Measurements from ENCODE around the gene LSAMP.

The LSAMP gene

GRCh38 chr3:115996420-115997108 lies 448.7 kb downstream of the LSAMP start:
- Mint-ChIP-seq H3K27me3 (ENCODE audit: low read depth, poor library complexity) (no peaks in the 10 kb centered on the region), H3K4me3 (no peak overlapping the region), H3K4me1 (peaks cover 11% of the 10 kb centered on the region), H3K36me3 (ENCODE audit: low read depth) (no peaks in the 10 kb centered on the region), H3K27ac (no peak overlapping the region), H3K9me3 (no peaks in the 10 kb centered on the region)
- no peak for TF ChIP-seq CTCF (IDR thresholded peaks at IDR 0.05)
- DNase-seq, result no peak

- Mint-ChIP-seq H3K27me3 (ENCODE audit: low read depth, poor library complexity) (no peaks in the 10 kb centered on the region), H3K36me3 (ENCODE audit: low read depth) (no peaks in the 10 kb centered on the region), H3K4me3 (no peak overlapping the region), H3K4me1 (peaks cover 11% of the 10 kb centered on the region), H3K27ac (no peak overlapping the region), H3K9me3 (no peaks in the 10 kb centered on the region)
- TF ChIP-seq CTCF (IDR thresholded peaks at IDR 0.05), result no peak
- DNase-seq, result no peak
Observed at GRCh38 chr3:115990669-115991068, 454.6 kb downstream of the LSAMP start.

DNA sequence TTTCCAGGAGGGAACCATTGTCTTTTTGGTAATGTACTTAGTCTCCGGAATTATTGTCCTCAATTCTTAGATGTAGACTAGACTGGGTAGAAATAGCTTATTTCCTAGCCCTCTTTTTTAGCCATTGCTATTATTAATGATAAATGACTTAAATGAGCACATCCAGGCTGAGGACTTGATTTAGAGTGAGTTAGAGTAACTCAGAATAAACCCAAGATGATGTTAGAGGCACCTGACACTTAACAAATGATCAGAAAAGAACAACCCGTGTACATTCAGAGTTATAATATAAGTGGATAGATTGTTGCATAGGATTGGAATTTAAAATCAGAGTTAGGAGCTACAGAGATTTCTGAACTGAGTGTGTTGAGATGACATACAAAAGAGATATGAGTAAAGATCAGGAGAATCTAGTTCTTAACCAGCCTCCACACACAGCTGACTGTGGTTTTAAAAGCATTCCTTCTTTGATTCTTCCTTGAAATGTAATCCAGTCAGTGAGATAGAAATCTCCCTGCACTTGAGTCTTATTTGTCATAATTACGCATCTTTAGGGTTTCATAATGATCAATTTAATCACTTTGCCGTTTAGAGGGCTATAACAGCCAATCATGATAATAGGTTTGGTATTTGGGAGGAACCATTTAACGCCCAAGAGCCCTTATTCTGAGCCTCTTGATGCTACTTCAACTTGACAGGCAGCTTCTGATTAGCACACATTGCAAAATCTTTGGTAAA lies 455.4 kb downstream of the LSAMP start:
- Mint-ChIP-seq H3K4me3 (no peak overlapping the region), H3K36me3 (ENCODE audit: low read depth) (no peaks in the 10 kb centered on the region), H3K9me3 (no peaks in the 10 kb centered on the region), H3K4me1 (peaks cover 12% of the 10 kb centered on the region), H3K27ac (no peak overlapping the region), H3K27me3 (ENCODE audit: low read depth, poor library complexity) (no peaks in the 10 kb centered on the region)
- no peak for DNase-seq
- no peak for TF ChIP-seq CTCF (IDR thresholded peaks at IDR 0.05)

- Mint-ChIP-seq H3K27ac (no peak overlapping the region), H3K9me3 (no peaks in the 10 kb centered on the region), H3K36me3 (ENCODE audit: low read depth) (no peaks in the 10 kb centered on the region), H3K27me3 (ENCODE audit: low read depth, poor library complexity) (no peaks in the 10 kb centered on the region), H3K4me3 (no peak overlapping the region), H3K4me1 (peaks cover 33% of the 10 kb centered on the region)
- no peak for DNase-seq
- no peak for TF ChIP-seq CTCF (IDR thresholded peaks at IDR 0.05)
Observed at GRCh38 chr3:115986555-115987207, 458.6 kb downstream of the LSAMP start.

- no peak for TF ChIP-seq CTCF (IDR thresholded peaks at IDR 0.05)
- H3K27me3 Mint-ChIP-seq (ENCODE audit: low read depth, poor library complexity), result no peaks in the 10 kb centered on the region
- peak overlapping the region; percentile 9 for H3K4me3 Mint-ChIP-seq
- H3K36me3 Mint-ChIP-seq (ENCODE audit: low read depth), result no peaks in the 10 kb centered on the region
- DNase-seq, result no peak
- no peak overlapping the region for H3K27ac Mint-ChIP-seq
- no peaks in the 10 kb centered on the region for H3K9me3 Mint-ChIP-seq
- peaks cover 55% of the 10 kb centered on the region for H3K4me1 Mint-ChIP-seq
Observed at GRCh38 chr3:115982629-115983028, 462.7 kb downstream of the LSAMP start.
